Testis (tissue), 2 donors: Measurements from ENCODE around the gene NPDC1.

ENCODE experiments used
- POLR2A ChIP-seq: fragments of 450-650 bp; IDR thresholded peaks from one replicate; pipeline ENCODE4 v1.6.1; 2017; ENCODE audit warnings: antibody characterized with exemption, mild to moderate bottlenecking, moderate library complexity
- TF ChIP-seq, protein P1 (sequence below), 3 experiments: fragments of 450-650 bp in 2 of 3; fragments of 200-600 bp in 1 of 3; sonication (generic) in 1 of 3; IDR thresholded peaks; one replicate each; pipeline ENCODE4 v1.5.1; 2016 to 2019; ENCODE audit warnings: antibody characterized with exemption in 3 of 3, mild to moderate bottlenecking in 2 of 3, moderate library complexity in 1 of 3

DNA sequence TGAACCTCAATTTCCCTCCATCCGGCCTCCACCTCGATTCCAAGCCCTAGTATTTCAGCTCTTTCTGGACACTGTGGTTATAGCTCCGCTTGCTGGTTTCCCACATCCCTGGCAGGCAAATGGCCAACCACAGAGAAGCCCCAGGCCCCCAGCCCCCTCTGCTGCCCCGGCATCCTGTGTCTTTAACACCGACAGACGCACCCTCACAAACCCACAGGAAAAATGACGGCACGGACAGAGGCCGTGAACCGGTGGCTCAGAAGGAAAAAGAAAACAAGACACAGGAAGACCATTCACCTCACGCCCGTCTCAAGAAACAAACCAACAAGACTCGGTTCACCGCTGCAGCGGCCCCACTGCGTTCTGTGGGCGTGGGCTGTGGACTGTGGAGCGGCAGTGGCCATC lies 48.1 kb downstream of the NPDC1 start:
- TF ChIP-seq POLR2A = no peak
- TF ChIP-seq, protein P1, sequence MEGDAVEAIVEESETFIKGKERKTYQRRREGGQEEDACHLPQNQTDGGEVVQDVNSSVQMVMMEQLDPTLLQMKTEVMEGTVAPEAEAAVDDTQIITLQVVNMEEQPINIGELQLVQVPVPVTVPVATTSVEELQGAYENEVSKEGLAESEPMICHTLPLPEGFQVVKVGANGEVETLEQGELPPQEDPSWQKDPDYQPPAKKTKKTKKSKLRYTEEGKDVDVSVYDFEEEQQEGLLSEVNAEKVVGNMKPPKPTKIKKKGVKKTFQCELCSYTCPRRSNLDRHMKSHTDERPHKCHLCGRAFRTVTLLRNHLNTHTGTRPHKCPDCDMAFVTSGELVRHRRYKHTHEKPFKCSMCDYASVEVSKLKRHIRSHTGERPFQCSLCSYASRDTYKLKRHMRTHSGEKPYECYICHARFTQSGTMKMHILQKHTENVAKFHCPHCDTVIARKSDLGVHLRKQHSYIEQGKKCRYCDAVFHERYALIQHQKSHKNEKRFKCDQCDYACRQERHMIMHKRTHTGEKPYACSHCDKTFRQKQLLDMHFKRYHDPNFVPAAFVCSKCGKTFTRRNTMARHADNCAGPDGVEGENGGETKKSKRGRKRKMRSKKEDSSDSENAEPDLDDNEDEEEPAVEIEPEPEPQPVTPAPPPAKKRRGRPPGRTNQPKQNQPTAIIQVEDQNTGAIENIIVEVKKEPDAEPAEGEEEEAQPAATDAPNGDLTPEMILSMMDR (IDR thresholded peaks at IDR 0.05) = no peak
